ENCODE data around the gene MYBPC3. TPM values are rescaled to one million over a fixed set of nuclear protein-coding genes. Genes with fewer than 3 reads are reported as not detected.
A peak's percentile ranks its signal among the peaks of the same experiment; 100 is the strongest.

The MYBPC3 gene
- total RNA-seq, 2 donors from 2014 or later = 0.42 TPM; not detected in 1

GRCh38 chr11:47333886-47334443 lies 18.5 kb downstream of the MYBPC3 start:
- H3K27me3 ChIP-seq = no peaks in the 10 kb centered on the region
- H3K4me1 ChIP-seq = peaks cover 7% of the 10 kb centered on the region
- intact Hi-C loops (cut with DNase I) = no loop called here
- TF ChIP-seq CTCF (IDR thresholded peaks at IDR 0.05) = no peak
- H3K9ac ChIP-seq (ENCODE audit: low read depth in 2 of 2, low read length in 2 of 2) = no peak overlapping the region
- H3K4me3 ChIP-seq = no peak overlapping the region
- no peaks in the 10 kb centered on the region for H3K36me3 ChIP-seq
- H3K9me3 ChIP-seq = no peaks in the 10 kb centered on the region
- DNase-seq = no peak
- H3K27ac ChIP-seq = no peak overlapping the region

- H3K4me3 ChIP-seq = no peak overlapping the region
- intact Hi-C loops (cut with DNase I) = no loop called here
- no peak for DNase-seq
- no peaks in the 10 kb centered on the region for H3K36me3 ChIP-seq
- no peak overlapping the region for H3K9ac ChIP-seq (ENCODE audit: low read depth in 2 of 2, low read length in 2 of 2)
- no peak overlapping the region for H3K27ac ChIP-seq
- no peak for TF ChIP-seq CTCF (IDR thresholded peaks at IDR 0.05)
- no peaks in the 10 kb centered on the region for H3K27me3 ChIP-seq
- H3K9me3 ChIP-seq = no peaks in the 10 kb centered on the region
- peaks cover 7% of the 10 kb centered on the region for H3K4me1 ChIP-seq
Observed at GRCh38 chr11:47333526-47333845, 19.0 kb downstream of the MYBPC3 start.

- DNase-seq = no peak
- no peaks in the 10 kb centered on the region for H3K36me3 ChIP-seq
- H3K4me3 ChIP-seq = no peak overlapping the region
- peaks cover 7% of the 10 kb centered on the region for H3K4me1 ChIP-seq
- no peak overlapping the region for H3K9ac ChIP-seq (ENCODE audit: low read depth in 2 of 2, low read length in 2 of 2)
- H3K9me3 ChIP-seq = no peaks in the 10 kb centered on the region
- H3K27me3 ChIP-seq = no peaks in the 10 kb centered on the region
- intact Hi-C loops (cut with DNase I) = no loop called here
- TF ChIP-seq CTCF (IDR thresholded peaks at IDR 0.05) = no peak
- H3K27ac ChIP-seq = no peak overlapping the region
Observed at GRCh38 chr11:47332791-47333525, 19.5 kb downstream of the MYBPC3 start.

GRCh38 chr11:47332303-47332711 lies 20.2 kb downstream of the MYBPC3 start:
- DNase-seq = no peak
- intact Hi-C loops (cut with DNase I) = no loop called here
- Histone ChIP-seq H3K9me3 (no peaks in the 10 kb centered on the region), H3K36me3 (no peaks in the 10 kb centered on the region), H3K4me3 (no peak overlapping the region), H3K9ac (ENCODE audit: low read depth in 2 of 2, low read length in 2 of 2) (no peak overlapping the region), H3K27ac (peak overlapping the region; percentile 50), H3K4me1 (peaks cover 7% of the 10 kb centered on the region), H3K27me3 (no peaks in the 10 kb centered on the region)
- no peak for TF ChIP-seq CTCF (IDR thresholded peaks at IDR 0.05)

GRCh38 chr11:47331454-47332302 lies 20.8 kb downstream of the MYBPC3 start:
- no peak overlapping the region for H3K4me3 ChIP-seq
- no peaks in the 10 kb centered on the region for H3K27me3 ChIP-seq
- intact Hi-C loops (cut with DNase I) = no loop called here
- H3K9me3 ChIP-seq = no peaks in the 10 kb centered on the region
- TF ChIP-seq CTCF (IDR thresholded peaks at IDR 0.05) = no peak
- peaks cover under 1% of the 10 kb centered on the region for H3K36me3 ChIP-seq
- peaks cover 7% of the 10 kb centered on the region for H3K4me1 ChIP-seq
- H3K9ac ChIP-seq (ENCODE audit: low read depth in 2 of 2, low read length in 2 of 2) = no peak overlapping the region
- H3K27ac ChIP-seq = peak overlapping the region; percentile 50
- peak; percentile 74 for DNase-seq
